ENCODE measurements around the gene KRT86. TPM values are rescaled to one million over a fixed set of nuclear protein-coding genes. Genes with fewer than 3 reads are reported as not detected.

KRT86 gene
- total and polyA plus RNA-seq, 4 donors: 0.10 to 0.73 (median 0.38) TPM

- Histone ChIP-seq H3K4me1 (ENCODE audit: control insufficient read depth, insufficient read depth, low read length) (peaks cover 14% of the 10 kb centered on the region), H3K36me3 (ENCODE audit: control insufficient read depth, insufficient read depth, low read length) (no peaks in the 10 kb centered on the region), H3K27ac (ENCODE audit: low read depth, low read length) (no peak within 1 kb of the TSS), H3K4me3 (ENCODE audit: low read depth, low read length) (no peak within 1 kb of the TSS), H3K9me3 (ENCODE audit: control insufficient read depth, insufficient read depth, low read length) (no peaks in the 10 kb centered on the region), H3K27me3 (ENCODE audit: control insufficient read depth, insufficient read depth, low read length) (no peaks in the 10 kb centered on the region)
- 66% methylated on average over 35 of the region's 35 CpGs for WGBS (ENCODE audit: insufficient coverage)
- no peak for DNase-seq (ENCODE audit: low read depth in 4 of 6, low spot score in 6 of 6)
Observed at GRCh38 chr12:52320784-52321400, 46.4 kb downstream of the KRT86 start, which contains the start of gene KRT83. KRT83 (minus strand) TSS chr12:52321398; CDS start chr12:52321335, 63 bp downstream.

- H3K4me3 ChIP-seq (ENCODE audit: low read depth, low read length): no peak overlapping the region
- H3K4me1 ChIP-seq (ENCODE audit: control insufficient read depth, insufficient read depth, low read length): peaks cover 14% of the 10 kb centered on the region
- H3K27me3 ChIP-seq (ENCODE audit: control insufficient read depth, insufficient read depth, low read length): no peaks in the 10 kb centered on the region
- H3K36me3 ChIP-seq (ENCODE audit: control insufficient read depth, insufficient read depth, low read length): no peaks in the 10 kb centered on the region
- H3K9me3 ChIP-seq (ENCODE audit: control insufficient read depth, insufficient read depth, low read length): no peaks in the 10 kb centered on the region
- H3K27ac ChIP-seq (ENCODE audit: low read depth, low read length): no peak overlapping the region
- DNase-seq (ENCODE audit: low read depth in 4 of 6, low spot score in 6 of 6): peak in 1 of 6 donors; percentile 60
- 38% methylated on average over 4 of the region's 4 CpGs for WGBS (ENCODE audit: insufficient coverage)
Observed at GRCh38 chr12:52321418-52321817, 47.0 kb downstream of the KRT86 start.

- 100% methylated on average over 1 of the region's 1 CpG for WGBS (ENCODE audit: insufficient coverage)
- no peaks in the 10 kb centered on the region for H3K9me3 ChIP-seq (ENCODE audit: control insufficient read depth, insufficient read depth, low read length)
- H3K4me1 ChIP-seq (ENCODE audit: control insufficient read depth, insufficient read depth, low read length): peaks cover 14% of the 10 kb centered on the region
- H3K4me3 ChIP-seq (ENCODE audit: low read depth, low read length): no peak overlapping the region
- no peak overlapping the region for H3K27ac ChIP-seq (ENCODE audit: low read depth, low read length)
- H3K27me3 ChIP-seq (ENCODE audit: control insufficient read depth, insufficient read depth, low read length): no peaks in the 10 kb centered on the region
- H3K36me3 ChIP-seq (ENCODE audit: control insufficient read depth, insufficient read depth, low read length): no peaks in the 10 kb centered on the region
- no peak for DNase-seq (ENCODE audit: low read depth in 4 of 6, low spot score in 6 of 6)
Observed at GRCh38 chr12:52322069-52322468, 47.6 kb downstream of the KRT86 start.

- Histone ChIP-seq H3K4me1 (ENCODE audit: control insufficient read depth, insufficient read depth, low read length) (peaks cover 14% of the 10 kb centered on the region), H3K4me3 (ENCODE audit: low read depth, low read length) (no peak overlapping the region), H3K27ac (ENCODE audit: low read depth, low read length) (no peak overlapping the region), H3K27me3 (ENCODE audit: control insufficient read depth, insufficient read depth, low read length) (no peaks in the 10 kb centered on the region), H3K9me3 (ENCODE audit: control insufficient read depth, insufficient read depth, low read length) (no peaks in the 10 kb centered on the region), H3K36me3 (ENCODE audit: control insufficient read depth, insufficient read depth, low read length) (no peaks in the 10 kb centered on the region)
- WGBS (ENCODE audit: insufficient coverage): 92% methylated on average over 1 of the region's 1 CpG
- DNase-seq (ENCODE audit: low read depth in 4 of 6, low spot score in 6 of 6): no peak
Observed at GRCh38 chr12:52323001-52323400, 48.6 kb downstream of the KRT86 start.

GRCh38 chr12:52323416-52324152 is 49.1 kb downstream of the KRT86 start:
- WGBS (ENCODE audit: insufficient coverage): 72% methylated on average over 9 of the region's 10 CpGs
- H3K4me1 ChIP-seq (ENCODE audit: control insufficient read depth, insufficient read depth, low read length): peaks cover 14% of the 10 kb centered on the region
- no peak overlapping the region for H3K27ac ChIP-seq (ENCODE audit: low read depth, low read length)
- H3K36me3 ChIP-seq (ENCODE audit: control insufficient read depth, insufficient read depth, low read length): no peaks in the 10 kb centered on the region
- peak in 1 of 6 donors; percentile 62 for DNase-seq (ENCODE audit: low read depth in 4 of 6, low spot score in 6 of 6)
- H3K9me3 ChIP-seq (ENCODE audit: control insufficient read depth, insufficient read depth, low read length): no peaks in the 10 kb centered on the region
- H3K4me3 ChIP-seq (ENCODE audit: low read depth, low read length): no peak overlapping the region
- no peaks in the 10 kb centered on the region for H3K27me3 ChIP-seq (ENCODE audit: control insufficient read depth, insufficient read depth, low read length)

- Histone ChIP-seq H3K27ac (ENCODE audit: low read depth, low read length) (no peak overlapping the region), H3K27me3 (ENCODE audit: control insufficient read depth, insufficient read depth, low read length) (no peaks in the 10 kb centered on the region), H3K9me3 (ENCODE audit: control insufficient read depth, insufficient read depth, low read length) (no peaks in the 10 kb centered on the region), H3K4me1 (ENCODE audit: control insufficient read depth, insufficient read depth, low read length) (peaks cover 14% of the 10 kb centered on the region), H3K4me3 (ENCODE audit: low read depth, low read length) (no peak overlapping the region), H3K36me3 (ENCODE audit: control insufficient read depth, insufficient read depth, low read length) (no peaks in the 10 kb centered on the region)
- DNase-seq (ENCODE audit: low read depth in 4 of 6, low spot score in 6 of 6): no peak
- WGBS (ENCODE audit: insufficient coverage): 77% methylated on average over 3 of the region's 3 CpGs
Observed at GRCh38 chr12:52324153-52324444, 49.7 kb downstream of the KRT86 start.

- peak in 3 of 6 donors; percentile 32 to 78 (median 76) for DNase-seq (ENCODE audit: low read depth in 4 of 6, low spot score in 6 of 6)
- Histone ChIP-seq H3K9me3 (ENCODE audit: control insufficient read depth, insufficient read depth, low read length) (no peaks in the 10 kb centered on the region), H3K27ac (ENCODE audit: low read depth, low read length) (no peak overlapping the region), H3K27me3 (ENCODE audit: control insufficient read depth, insufficient read depth, low read length) (no peaks in the 10 kb centered on the region), H3K36me3 (ENCODE audit: control insufficient read depth, insufficient read depth, low read length) (no peaks in the 10 kb centered on the region), H3K4me3 (ENCODE audit: low read depth, low read length) (no peak overlapping the region), H3K4me1 (ENCODE audit: control insufficient read depth, insufficient read depth, low read length) (peaks cover 7% of the 10 kb centered on the region)
- WGBS (ENCODE audit: insufficient coverage): 29% methylated on average over 7 of the region's 11 CpGs
Observed at GRCh38 chr12:52327052-52327829, 52.8 kb downstream of the KRT86 start.

GRCh38 chr12:52327830-52328500 is 53.5 kb downstream of the KRT86 start:
- no peak overlapping the region for H3K27ac ChIP-seq (ENCODE audit: low read depth, low read length)
- peaks cover 7% of the 10 kb centered on the region for H3K4me1 ChIP-seq (ENCODE audit: control insufficient read depth, insufficient read depth, low read length)
- DNase-seq (ENCODE audit: low read depth in 4 of 6, low spot score in 6 of 6): no peak
- no peak overlapping the region for H3K4me3 ChIP-seq (ENCODE audit: low read depth, low read length)
- H3K9me3 ChIP-seq (ENCODE audit: control insufficient read depth, insufficient read depth, low read length): no peaks in the 10 kb centered on the region
- no peaks in the 10 kb centered on the region for H3K27me3 ChIP-seq (ENCODE audit: control insufficient read depth, insufficient read depth, low read length)
- H3K36me3 ChIP-seq (ENCODE audit: control insufficient read depth, insufficient read depth, low read length): no peaks in the 10 kb centered on the region
- 85% methylated on average over 9 of the region's 10 CpGs for WGBS (ENCODE audit: insufficient coverage)

- H3K27ac ChIP-seq (ENCODE audit: low read depth, low read length): no peak overlapping the region
- H3K27me3 ChIP-seq (ENCODE audit: control insufficient read depth, insufficient read depth, low read length): no peaks in the 10 kb centered on the region
- DNase-seq (ENCODE audit: low read depth in 4 of 6, low spot score in 6 of 6): no peak
- no peaks in the 10 kb centered on the region for H3K36me3 ChIP-seq (ENCODE audit: control insufficient read depth, insufficient read depth, low read length)
- no peaks in the 10 kb centered on the region for H3K4me1 ChIP-seq (ENCODE audit: control insufficient read depth, insufficient read depth, low read length)
- 86% methylated on average over 1 of the region's 1 CpG for WGBS (ENCODE audit: insufficient coverage)
- H3K4me3 ChIP-seq (ENCODE audit: low read depth, low read length): no peak overlapping the region
- peaks cover 7% of the 10 kb centered on the region for H3K9me3 ChIP-seq (ENCODE audit: control insufficient read depth, insufficient read depth, low read length)
Observed at GRCh38 chr12:52331039-52331438, 56.6 kb downstream of the KRT86 start.
